MM.1S (cell line): Measurements from ENCODE around the gene RBL1.

Experiments used
- DNase-seq: peaks from one replicate; pipeline ENCODE4 v3.0.0-alpha.2; 2015
- H2AFZ ChIP-seq: fragments of 300-600 bp; sonication (generic); 2 replicates; pipeline ENCODE4 v1.6.0; 2016; ENCODE audit warnings: antibody characterized with exemption, low read length
- H3F3A ChIP-seq: fragments of 300-600 bp; sonication (generic); 2 replicates; pipeline ENCODE4 v1.6.1; 2016; ENCODE audit warnings: mild to moderate bottlenecking, antibody characterized with exemption, low read length, moderate library complexity, mixed read lengths; ENCODE audit not compliant: insufficient read depth
- H3K27ac ChIP-seq: fragments of 300-600 bp; sonication (generic); 2 replicates; pipeline ENCODE4 v1.5.1; 2016; ENCODE audit warnings: mild to moderate bottlenecking, low read length
- H3K27me3 ChIP-seq: fragments of 300-600 bp; sonication (generic); replicated peaks from 2 replicates; pipeline ENCODE4 v1.6.0; 2016; ENCODE audit warnings: low read length; ENCODE audit not compliant: insufficient read depth
- H3K36me3 ChIP-seq: fragments of 300-600 bp; sonication (generic); replicated peaks from 2 replicates; pipeline ENCODE4 v1.6.1; 2016; ENCODE audit warnings: mild to moderate bottlenecking, low read length, mixed read lengths; ENCODE audit not compliant: insufficient read depth
- H3K4me1 ChIP-seq: fragments of 300-600 bp; sonication (generic); 2 replicates; pipeline ENCODE4 v1.6.1; 2016; ENCODE audit warnings: low read length, mixed read lengths
- H3K4me2 ChIP-seq: fragments of 300-600 bp; sonication (generic); 2 replicates; pipeline ENCODE4 v1.6.0; 2016; ENCODE audit warnings: low read depth, low read length
- H3K4me3 ChIP-seq: fragments of 300-600 bp; sonication (generic); 2 replicates; pipeline ENCODE4 v1.5.1; 2016; ENCODE audit warnings: low read length, mixed read lengths
- H3K79me2 ChIP-seq: fragments of 300-600 bp; sonication (generic); 2 replicates; pipeline ENCODE4 v1.6.1; 2016; ENCODE audit warnings: mixed run types, low read length, mixed read lengths
- H3K9ac ChIP-seq: fragments of 300-600 bp; sonication (generic); 2 replicates; pipeline ENCODE4 v1.6.1; 2016; ENCODE audit warnings: low read length, mixed read lengths
- H3K9me2 ChIP-seq: fragments of 300-600 bp; sonication (generic); replicated peaks from 2 replicates; pipeline ENCODE4 v1.6.1; 2016; ENCODE audit warnings: mild to moderate bottlenecking, low read length, mixed read lengths; ENCODE audit not compliant: insufficient read depth
- H3K9me3 ChIP-seq: fragments of 300-600 bp; sonication (generic); replicated peaks from 2 replicates; pipeline ENCODE4 v1.6.1; 2016; ENCODE audit warnings: mild to moderate bottlenecking, low read length, mixed read lengths; ENCODE audit not compliant: insufficient read depth
- H4K20me1 ChIP-seq: fragments of 300-600 bp; sonication (generic); 2 replicates; pipeline ENCODE4 v1.6.1; 2016; ENCODE audit warnings: mild to moderate bottlenecking, low read length, moderate library complexity, mixed read lengths; ENCODE audit not compliant: insufficient read depth
- CTCF ChIP-seq: fragments of 300-600 bp; sonication (generic); IDR thresholded peaks from 2 replicates; pipeline ENCODE4 v1.5.1; 2016; ENCODE audit warnings: antibody characterized with exemption, low read length, mixed read lengths
- EZH2 ChIP-seq: fragments of 300-600 bp; sonication (generic); optimal IDR thresholded peaks from 2 replicates; pipeline ENCODE3; 2017; ENCODE audit warnings: low read depth, mild to moderate bottlenecking, antibody characterized with exemption, low read length, mixed read lengths
- EZH2phosphoT487 ChIP-seq: fragments of 300-600 bp; sonication (generic); IDR thresholded peaks from 2 replicates; pipeline ENCODE4 v1.6.1; 2018; ENCODE audit warnings: antibody characterized with exemption, low read length

Gene RBL1

DNA sequence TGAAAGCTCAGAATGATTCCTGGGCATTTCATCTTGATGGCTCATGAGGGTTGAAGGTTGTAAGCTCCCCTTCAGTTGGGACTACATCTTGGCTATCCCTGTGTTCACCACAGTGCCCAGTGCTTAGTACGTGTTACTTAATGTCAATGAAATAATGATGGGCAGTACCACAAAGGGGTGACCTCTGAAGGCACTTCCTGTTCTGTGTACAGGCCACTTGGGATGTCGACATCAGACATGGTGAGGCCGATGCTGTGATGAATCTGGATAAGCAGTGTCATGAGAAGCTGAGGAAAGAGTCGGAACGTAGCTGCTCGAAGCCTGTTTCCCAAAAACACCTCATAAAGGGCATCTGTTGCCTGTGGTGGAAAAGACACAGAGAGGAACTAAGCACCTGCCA, 27.6 kb upstream of the RBL1 start:
- no peaks in the 10 kb centered on the region for H3K79me2 ChIP-seq
- H4K20me1 ChIP-seq, result no peaks in the 10 kb centered on the region
- no peak overlapping the region for H3K4me3 ChIP-seq
- no peak overlapping the region for H2AFZ ChIP-seq
- no peak for TF ChIP-seq CTCF
- no peak for TF ChIP-seq EZH2phosphoT487
- H3K27ac ChIP-seq, result no peak overlapping the region
- H3K9me2 ChIP-seq, result no peaks in the 10 kb centered on the region
- no peaks in the 10 kb centered on the region for H3K27me3 ChIP-seq
- no peaks in the 10 kb centered on the region for H3K36me3 ChIP-seq
- no peaks in the 10 kb centered on the region for H3K4me1 ChIP-seq
- no peak overlapping the region for H3K4me2 ChIP-seq
- no peak for DNase-seq
- H3F3A ChIP-seq, result no peaks in the 10 kb centered on the region
- H3K9me3 ChIP-seq, result no peaks in the 10 kb centered on the region
- H3K9ac ChIP-seq, result no peak overlapping the region

- no peaks in the 10 kb centered on the region for H3F3A ChIP-seq
- H3K4me2 ChIP-seq, result no peak overlapping the region
- H4K20me1 ChIP-seq, result no peaks in the 10 kb centered on the region
- H3K4me3 ChIP-seq, result no peak overlapping the region
- no peaks in the 10 kb centered on the region for H3K9me2 ChIP-seq
- H3K9me3 ChIP-seq, result no peaks in the 10 kb centered on the region
- H3K27me3 ChIP-seq, result no peaks in the 10 kb centered on the region
- H3K27ac ChIP-seq, result no peak overlapping the region
- no peak overlapping the region for H3K9ac ChIP-seq
- no peaks in the 10 kb centered on the region for H3K4me1 ChIP-seq
- H2AFZ ChIP-seq, result no peak overlapping the region
- DNase-seq, result no peak
- TF ChIP-seq EZH2, result no peak
- no peaks in the 10 kb centered on the region for H3K79me2 ChIP-seq
- H3K36me3 ChIP-seq, result no peaks in the 10 kb centered on the region
Measured at GRCh38 chr20:37120497-37120896, 24.7 kb upstream of the RBL1 start.

DNA sequence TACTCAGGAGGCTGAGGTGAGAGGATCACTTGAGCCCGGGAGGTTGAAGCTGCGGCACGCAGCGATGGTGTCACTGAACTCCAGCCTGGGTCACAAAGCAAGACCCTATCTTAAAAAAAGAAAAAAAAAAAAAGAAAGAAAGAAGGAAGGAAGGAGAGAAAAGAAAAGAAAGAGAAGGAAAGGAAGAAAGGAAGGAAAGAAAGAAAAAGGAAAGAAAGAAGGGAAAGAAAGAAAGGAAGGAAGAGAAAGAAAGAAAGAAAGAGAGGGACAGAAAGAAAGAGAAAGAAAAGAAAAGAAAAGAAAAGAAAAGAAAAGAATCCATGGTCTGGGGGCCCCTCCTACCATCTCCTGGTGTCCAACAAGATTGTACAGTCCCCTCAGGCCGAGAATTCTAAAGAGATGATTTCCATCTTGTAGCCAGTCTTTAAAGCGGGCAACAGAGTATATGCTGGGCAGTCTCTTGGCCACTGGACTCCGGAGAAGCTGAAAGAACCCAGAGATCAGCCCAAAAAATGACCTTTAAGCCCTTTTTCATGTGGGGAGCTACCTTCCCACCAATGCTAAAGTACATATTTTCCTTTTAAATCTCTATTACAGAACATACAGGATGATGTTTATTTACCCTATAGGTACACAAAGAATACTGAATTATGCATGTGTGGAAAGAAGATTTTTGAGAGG, 23.7 kb upstream of the RBL1 start:
- Histone ChIP-seq H3K27me3 (no peaks in the 10 kb centered on the region), H3K36me3 (no peaks in the 10 kb centered on the region), H3K9ac (no peak overlapping the region), H3F3A (no peaks in the 10 kb centered on the region), H3K4me3 (no peak overlapping the region), H3K9me2 (no peaks in the 10 kb centered on the region), H2AFZ (no peak overlapping the region), H4K20me1 (no peaks in the 10 kb centered on the region), H3K9me3 (no peaks in the 10 kb centered on the region), H3K79me2 (no peaks in the 10 kb centered on the region), H3K27ac (no peak overlapping the region), H3K4me1 (no peaks in the 10 kb centered on the region), H3K4me2 (no peak overlapping the region)
- no peak for DNase-seq
- TF ChIP-seq EZH2phosphoT487 (no peak), CTCF (no peak), EZH2 (no peak)

DNA sequence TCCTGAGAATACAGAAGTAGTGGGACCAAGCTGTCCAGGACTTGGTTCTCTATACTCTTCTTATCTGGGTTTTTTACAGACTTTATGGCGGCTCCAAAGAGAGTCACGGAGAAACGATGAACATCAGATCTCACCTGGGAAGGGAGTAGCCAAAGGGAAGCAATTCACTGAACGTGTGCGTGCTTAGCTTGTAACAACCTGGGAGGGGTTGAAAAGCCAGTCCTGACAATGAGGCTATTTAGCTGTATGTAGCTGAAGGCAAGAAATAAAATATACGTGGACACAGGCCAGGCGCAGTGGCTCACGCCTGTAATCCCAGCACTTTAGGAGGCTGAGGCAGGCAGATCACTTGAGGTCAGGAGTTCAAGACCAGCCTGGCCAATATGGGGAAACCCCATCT, 18.2 kb upstream of the RBL1 start:
- Histone ChIP-seq H3F3A (no peaks in the 10 kb centered on the region), H3K4me1 (no peaks in the 10 kb centered on the region), H3K27me3 (no peaks in the 10 kb centered on the region), H3K9ac (no peak overlapping the region), H3K4me2 (no peak overlapping the region), H4K20me1 (no peaks in the 10 kb centered on the region), H3K9me2 (no peaks in the 10 kb centered on the region), H3K27ac (no peak overlapping the region), H3K9me3 (no peaks in the 10 kb centered on the region), H3K79me2 (no peaks in the 10 kb centered on the region), H3K36me3 (no peaks in the 10 kb centered on the region), H2AFZ (no peak overlapping the region), H3K4me3 (no peak overlapping the region)
- no peak for TF ChIP-seq EZH2
- TF ChIP-seq CTCF, result no peak
- no peak for TF ChIP-seq EZH2phosphoT487
- DNase-seq, result no peak
